H9 (cell line): ENCODE measurements around the gene LRIG1. TPM values are rescaled to one million over a fixed set of nuclear protein-coding genes. Genes with fewer than 3 reads are reported as not detected.

Experiments used
- DNase-seq: peaks from one replicate; pipeline ENCODE4 v3.0.0-alpha.2; 2017
- H2AFZ ChIP-seq: one replicate; pipeline ENCODE4 v1.6.1; 2013; ENCODE audit warnings: mild to moderate bottlenecking, low read length, control low read depth, moderate library complexity
- H2AK5ac ChIP-seq: 2 replicates; pipeline ENCODE4 v1.6.1; 2013; ENCODE audit warnings: low read length, control low read depth, mixed read lengths; ENCODE audit not compliant: insufficient read length
- H2BK120ac ChIP-seq: one replicate; pipeline ENCODE4 v1.6.1; 2013; ENCODE audit warnings: low read depth, mild to moderate bottlenecking, low read length, control low read depth, inconsistent platforms; ENCODE audit not compliant: poor library complexity, severe bottlenecking
- H2BK12ac ChIP-seq: 2 replicates; pipeline ENCODE4 v1.6.1; 2013; ENCODE audit warnings: low read length, control low read depth, mixed read lengths, low read depth; ENCODE audit not compliant: insufficient read length
- H2BK15ac ChIP-seq: 2 replicates; pipeline ENCODE4 v1.6.1; 2013; ENCODE audit warnings: low read depth, low read length, control low read depth
- H2BK20ac ChIP-seq: one replicate; pipeline ENCODE4 v1.6.1; 2013; ENCODE audit warnings: low read depth, mild to moderate bottlenecking, low read length, control low read depth, inconsistent platforms; ENCODE audit not compliant: poor library complexity, severe bottlenecking
- H2BK5ac ChIP-seq: 2 replicates; pipeline ENCODE4 v1.6.1; 2013; ENCODE audit warnings: low read length, control low read depth, mixed read lengths; ENCODE audit not compliant: insufficient read length
- H3K14ac ChIP-seq: 2 replicates; pipeline ENCODE4 v1.6.1; 2013; ENCODE audit warnings: low read length, control low read depth; ENCODE audit not compliant: insufficient read depth
- H3K18ac ChIP-seq: 2 replicates; pipeline ENCODE4 v1.6.1; 2013; ENCODE audit warnings: low read depth, mild to moderate bottlenecking, mixed read lengths, low read length, control low read depth; ENCODE audit not compliant: insufficient read length
- H3K23ac ChIP-seq: 2 replicates; pipeline ENCODE4 v1.6.1; 2013; ENCODE audit warnings: low read length, control low read depth, mixed read lengths, low read depth; ENCODE audit not compliant: insufficient read length
- H3K23me2 ChIP-seq: 2 replicates; pipeline ENCODE4 v1.6.1; 2013; ENCODE audit warnings: low read depth, mild to moderate bottlenecking, mixed read lengths, low read length, control low read depth; ENCODE audit not compliant: insufficient read length, poor library complexity, severe bottlenecking
- H3K27ac ChIP-seq: 2 replicates; pipeline ENCODE4 v1.5.1; 2013; ENCODE audit warnings: low read length, control low read depth, mixed read lengths, low read depth; ENCODE audit not compliant: insufficient read length
- H3K27me3 ChIP-seq: 2 replicates; pipeline ENCODE4 v1.6.1; 2013; ENCODE audit warnings: low read length, control low read depth, inconsistent platforms; ENCODE audit not compliant: insufficient read depth
- H3K4ac ChIP-seq: 2 replicates; pipeline ENCODE4 v1.6.1; 2013; ENCODE audit warnings: low read depth, mild to moderate bottlenecking, control low read depth, inconsistent platforms, low read length, moderate library complexity
- H3K4me1 ChIP-seq: 2 replicates; pipeline ENCODE4 v1.6.1; 2013; ENCODE audit warnings: low read length, control low read depth, inconsistent platforms; ENCODE audit not compliant: insufficient read depth
- H3K4me2 ChIP-seq: 2 replicates; pipeline ENCODE4 v1.6.1; 2013; ENCODE audit warnings: low read length, control low read depth, mixed read lengths; ENCODE audit not compliant: insufficient read length, insufficient read depth
- H3K56ac ChIP-seq: 2 replicates; pipeline ENCODE4 v1.6.1; 2013; ENCODE audit warnings: low read depth, mild to moderate bottlenecking, mixed read lengths, low read length, control low read depth; ENCODE audit not compliant: insufficient read length
- H3K79me1 ChIP-seq: 2 replicates; pipeline ENCODE4 v1.6.1; 2013; ENCODE audit warnings: low read depth, mild to moderate bottlenecking, moderate library complexity, low read length, control low read depth, inconsistent platforms; ENCODE audit not compliant: insufficient read depth, poor library complexity, severe bottlenecking
- H3K79me2 ChIP-seq: 2 replicates; pipeline ENCODE4 v1.6.1; 2013; ENCODE audit warnings: low read length, control low read depth, inconsistent platforms; ENCODE audit not compliant: insufficient read depth
- H3K9ac ChIP-seq: 2 replicates; pipeline ENCODE4 v1.6.1; 2013; ENCODE audit warnings: low read length, control low read depth, mixed read lengths; ENCODE audit not compliant: insufficient read length; ENCODE audit errors: extremely low read depth
- H3K9me3 ChIP-seq: one replicate; pipeline ENCODE4 v1.6.1; 2013; ENCODE audit warnings: low read depth, low read length, inconsistent platforms; ENCODE audit not compliant: control insufficient read depth
- H3T11ph ChIP-seq: one replicate; pipeline ENCODE4 v1.6.1; 2013; ENCODE audit warnings: mild to moderate bottlenecking, low read length, control low read depth, inconsistent platforms
- H4K20me1 ChIP-seq: one replicate; pipeline ENCODE4 v1.6.1; 2013; ENCODE audit not compliant: control insufficient read depth, insufficient read length, insufficient read depth
- H4K5ac ChIP-seq: 2 replicates; pipeline ENCODE4 v1.6.1; 2013; ENCODE audit warnings: low read depth, mild to moderate bottlenecking, mixed read lengths, low read length, control low read depth; ENCODE audit not compliant: insufficient read length
- H4K8ac ChIP-seq: replicated peaks from 2 replicates; pipeline ENCODE4 v1.6.1; 2013; ENCODE audit warnings: low read length, control low read depth, mixed read lengths, low read depth; ENCODE audit not compliant: insufficient read length
- H4K91ac ChIP-seq: 2 replicates; pipeline ENCODE4 v1.6.1; 2013; ENCODE audit warnings: low read depth, mild to moderate bottlenecking, moderate library complexity, mixed read lengths, low read length, control low read depth; ENCODE audit not compliant: insufficient read length
- H3K27ac Mint-ChIP-seq, 3 experiments: 2 replicates in 2 of 3; 3 replicates in 1 of 3; pipeline ENCODE4 v1.8.0; 2020 to 2021; ENCODE audit warnings: mixed read lengths in 3 of 3, mild to moderate bottlenecking in 1 of 3, moderate library complexity in 1 of 3
- H3K27me3 Mint-ChIP-seq: 2 replicates; pipeline ENCODE4 v1.8.0; 2021; ENCODE audit warnings: low read depth, mild to moderate bottlenecking, moderate library complexity, mixed read lengths
- H3K36me3 Mint-ChIP-seq, 3 experiments: 2 replicates in 2 of 3; 3 replicates in 1 of 3; pipeline ENCODE4 v1.8.0; 2020 to 2021; ENCODE audit warnings: low read depth in 3 of 3, mixed read lengths in 3 of 3; ENCODE audit not compliant: insufficient read depth in 1 of 3
- H3K4me1 Mint-ChIP-seq, 2 experiments: 2 replicates each; pipeline ENCODE4 v1.8.0; 2020; ENCODE audit warnings: mixed read lengths in 2 of 2
- H3K4me3 Mint-ChIP-seq, 2 experiments: 2 replicates in 1 of 2; 3 replicates in 1 of 2; pipeline ENCODE4 v1.8.0; 2020 to 2021; ENCODE audit warnings: mild to moderate bottlenecking in 2 of 2, mixed read lengths in 2 of 2, moderate library complexity in 1 of 2
- H3K9me3 Mint-ChIP-seq, 2 experiments: 2 replicates in 1 of 2; 3 replicates in 1 of 2; pipeline ENCODE4 v1.8.0; 2020; ENCODE audit warnings: mild to moderate bottlenecking in 2 of 2, mixed read lengths in 2 of 2, moderate library complexity in 1 of 2
- WGBS: extraction: QIAGEN DNeasy Blood & Tissue Kit; methylation state at CpG from one replicate; pipeline ENCODE4 v1.1.7; 2013; ENCODE audit warnings: missing lambda C conversion rate, low lambda C conversion rate, mixed read lengths; ENCODE audit not compliant: insufficient read length; ENCODE audit errors: extremely low coverage; 5-methylcytosine and 5-hydroxymethylcytosine counted together
- total RNA-seq: library from RNA; stranded (reverse); gene quantifications from 2 replicates; pipeline ENCODE4 v1.2.1, GENCODE V29; 2021
- TF ChIP-seq, protein P1 (sequence below): fragments of 200-600 bp; sonication (generic); conservative IDR thresholded peaks from 3 replicates; pipeline ENCODE4 v1.8.0; 2021; ENCODE audit warnings: antibody characterized with exemption, mild to moderate bottlenecking

Gene LRIG1
- total RNA-seq, 1 experiment from 2014 or later: 70.3 TPM

GRCh38 chr3:66507423-66508260, 6.8 kb upstream of the LRIG1 start:
- TF ChIP-seq, protein P1, sequence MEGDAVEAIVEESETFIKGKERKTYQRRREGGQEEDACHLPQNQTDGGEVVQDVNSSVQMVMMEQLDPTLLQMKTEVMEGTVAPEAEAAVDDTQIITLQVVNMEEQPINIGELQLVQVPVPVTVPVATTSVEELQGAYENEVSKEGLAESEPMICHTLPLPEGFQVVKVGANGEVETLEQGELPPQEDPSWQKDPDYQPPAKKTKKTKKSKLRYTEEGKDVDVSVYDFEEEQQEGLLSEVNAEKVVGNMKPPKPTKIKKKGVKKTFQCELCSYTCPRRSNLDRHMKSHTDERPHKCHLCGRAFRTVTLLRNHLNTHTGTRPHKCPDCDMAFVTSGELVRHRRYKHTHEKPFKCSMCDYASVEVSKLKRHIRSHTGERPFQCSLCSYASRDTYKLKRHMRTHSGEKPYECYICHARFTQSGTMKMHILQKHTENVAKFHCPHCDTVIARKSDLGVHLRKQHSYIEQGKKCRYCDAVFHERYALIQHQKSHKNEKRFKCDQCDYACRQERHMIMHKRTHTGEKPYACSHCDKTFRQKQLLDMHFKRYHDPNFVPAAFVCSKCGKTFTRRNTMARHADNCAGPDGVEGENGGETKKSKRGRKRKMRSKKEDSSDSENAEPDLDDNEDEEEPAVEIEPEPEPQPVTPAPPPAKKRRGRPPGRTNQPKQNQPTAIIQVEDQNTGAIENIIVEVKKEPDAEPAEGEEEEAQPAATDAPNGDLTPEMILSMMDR: no peak
- no peak overlapping the region for H2BK12ac ChIP-seq
- no peaks in the 10 kb centered on the region for H3K9me3 Mint-ChIP-seq
- H2AFZ ChIP-seq: peak overlapping the region; percentile 45
- WGBS: no CpG with 5 or more reads among the region's 8 CpGs
- H3K27ac ChIP-seq: no peak overlapping the region
- H3K18ac ChIP-seq: no peak overlapping the region
- H3K36me3 Mint-ChIP-seq: no peaks in the 10 kb centered on the region
- H2BK120ac ChIP-seq: no peak overlapping the region
- no peak overlapping the region for H2AK5ac ChIP-seq
- H3K14ac ChIP-seq: no peak overlapping the region
- H4K20me1 ChIP-seq: no peaks in the 10 kb centered on the region
- peaks cover 8% of the 10 kb centered on the region for H3K27me3 Mint-ChIP-seq
- peaks cover 2% of the 10 kb centered on the region; the same call in 1 of the 2 replicates for H3K4me1 ChIP-seq
- H3K27ac Mint-ChIP-seq: no peak overlapping the region
- no peak overlapping the region for H3K56ac ChIP-seq
- H3K27me3 ChIP-seq: no peaks in the 10 kb centered on the region; the same call in 1 of the 2 replicates
- H3K23ac ChIP-seq: no peak overlapping the region
- H2BK15ac ChIP-seq: no peak overlapping the region
- H3K4me1 Mint-ChIP-seq: peaks cover 20 to 26% of the 10 kb centered on the region in 2 experiments
- no peaks in the 10 kb centered on the region for H3K23me2 ChIP-seq
- H4K5ac ChIP-seq: no peak overlapping the region
- H3K79me1 ChIP-seq: no peaks in the 10 kb centered on the region
- no peaks in the 10 kb centered on the region for H3K9me3 ChIP-seq
- no peak overlapping the region for H2BK20ac ChIP-seq
- no peaks in the 10 kb centered on the region for H3K79me2 ChIP-seq
- H3K9ac ChIP-seq: no peak overlapping the region
- no peak for DNase-seq
- no peak overlapping the region for H3K4ac ChIP-seq
- H4K8ac ChIP-seq: no peak overlapping the region
- no peak overlapping the region for H2BK5ac ChIP-seq
- no peak overlapping the region for H3T11ph ChIP-seq
- no peak overlapping the region for H3K4me3 Mint-ChIP-seq
- H3K4me2 ChIP-seq: no peak overlapping the region
- no peak overlapping the region for H4K91ac ChIP-seq
